GM15510 (cell line): Measurements from ENCODE around the gene DOLK.

Experiments
- POLR2A ChIP-seq: IDR thresholded peaks from 3 replicates; pipeline ENCODE4 v1.6.1; 2011; ENCODE audit warnings: borderline replicate concordance; ENCODE audit not compliant: insufficient read length; ENCODE audit errors: extremely low read depth

Gene DOLK

DNA sequence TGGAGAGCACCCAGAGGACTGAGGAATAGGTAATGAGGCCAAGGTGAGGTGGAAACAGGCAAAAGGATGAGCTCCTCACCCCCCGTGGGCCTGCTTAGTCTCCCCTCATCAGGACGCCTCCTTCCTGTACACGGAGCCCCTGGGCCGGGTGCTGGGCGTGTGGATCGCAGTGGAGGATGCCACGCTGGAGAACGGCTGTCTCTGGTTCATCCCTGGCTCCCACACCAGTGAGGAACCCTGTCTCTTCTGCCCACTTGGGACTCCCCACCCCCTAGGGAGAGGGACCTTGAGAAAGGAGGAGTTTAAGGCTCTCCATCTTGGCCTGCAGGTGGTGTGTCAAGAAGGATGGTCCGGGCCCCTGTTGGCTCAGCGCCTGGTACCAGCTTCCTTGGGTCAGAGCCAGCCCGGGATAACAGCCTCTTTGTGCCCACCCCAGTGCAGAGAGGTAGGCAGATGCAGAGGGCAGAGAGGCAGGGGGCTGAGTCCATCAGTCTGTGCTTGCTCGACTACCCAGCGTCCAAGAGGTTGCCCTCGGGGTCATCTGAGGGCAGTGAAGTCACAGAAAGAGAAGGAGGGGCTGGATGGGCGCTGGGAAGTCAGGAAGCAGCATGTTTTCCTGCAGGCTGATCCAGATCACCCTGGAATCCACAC is 7.0 kb downstream of the DOLK start:
- TF ChIP-seq POLR2A = no peak

DNA sequence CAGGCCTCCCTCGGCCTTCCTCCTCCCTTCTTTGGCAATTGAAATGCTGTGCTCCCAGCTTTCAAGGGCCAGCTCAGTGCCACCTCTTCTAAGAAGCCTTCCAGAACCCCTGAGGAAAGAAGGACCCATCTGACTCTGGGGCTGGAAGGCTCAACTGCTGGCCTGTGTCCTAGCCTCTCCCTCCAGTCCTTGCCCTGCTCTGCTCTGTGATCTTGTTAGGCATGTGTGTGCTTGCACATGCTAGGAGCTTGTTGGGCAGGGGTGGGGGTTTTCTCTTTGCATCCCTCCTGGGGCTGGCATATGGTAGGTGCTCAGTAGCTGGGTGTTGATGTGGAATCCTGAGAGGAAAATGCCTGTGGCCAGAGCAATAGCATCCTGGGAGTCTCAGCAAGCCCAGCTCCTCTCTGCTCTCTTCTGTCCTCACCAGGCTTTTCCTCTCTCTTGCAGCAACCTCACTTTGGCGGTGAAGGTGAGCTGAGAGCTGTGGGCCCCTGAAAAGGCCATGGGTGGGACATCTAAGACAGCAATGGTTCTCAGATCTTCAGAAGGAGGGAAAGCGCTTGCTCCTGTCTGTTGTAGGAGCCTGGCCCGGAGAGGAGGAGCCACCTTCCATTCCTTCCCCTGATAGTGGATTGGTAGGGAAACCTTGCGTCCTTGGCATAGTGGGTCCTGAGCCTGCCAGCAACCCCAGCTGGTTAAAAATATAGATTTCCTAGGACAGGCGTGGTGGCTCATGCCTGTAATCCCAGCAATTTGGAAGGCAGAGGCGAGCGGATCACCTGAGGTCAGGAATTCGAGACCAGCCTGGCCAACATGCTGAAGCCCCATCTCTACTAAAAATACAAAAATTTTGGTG is 9.9 kb downstream of the DOLK start:
- no peak for TF ChIP-seq POLR2A

DNA sequence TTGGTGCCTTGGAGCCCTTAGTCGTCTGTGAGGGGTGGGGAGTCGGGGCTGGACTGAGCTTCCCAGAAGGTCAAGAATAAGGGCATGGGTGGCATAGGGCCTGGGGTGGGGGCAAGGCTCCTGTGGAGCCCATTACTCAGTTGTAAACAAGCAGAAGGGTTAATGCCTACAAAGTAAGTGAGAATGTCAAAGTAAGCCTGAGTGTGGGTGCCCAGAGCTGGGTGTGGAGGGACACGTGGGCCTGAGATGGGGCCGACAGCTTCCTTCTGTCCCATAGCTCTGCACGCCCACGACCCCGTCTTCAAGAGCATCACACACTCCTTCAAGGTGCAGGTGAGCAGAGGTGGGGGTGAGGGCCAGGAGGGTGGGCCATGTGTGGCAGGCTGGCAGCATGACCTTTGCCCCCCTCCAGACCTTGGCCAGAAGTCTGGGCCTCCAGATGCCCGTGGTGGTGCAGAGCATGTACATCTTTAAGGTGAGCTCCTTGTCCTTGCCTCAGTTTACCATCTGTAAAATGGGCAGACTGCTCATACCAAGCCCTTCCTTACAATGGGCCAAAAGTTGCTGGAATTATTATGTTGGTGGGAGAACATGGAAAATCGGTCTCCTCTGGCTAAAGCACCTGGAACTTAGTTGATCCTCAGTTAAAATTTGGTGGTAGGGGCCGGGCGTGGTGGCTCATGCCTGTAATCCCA is 11.1 kb downstream of the DOLK start:
- TF ChIP-seq POLR2A = no peak

DNA sequence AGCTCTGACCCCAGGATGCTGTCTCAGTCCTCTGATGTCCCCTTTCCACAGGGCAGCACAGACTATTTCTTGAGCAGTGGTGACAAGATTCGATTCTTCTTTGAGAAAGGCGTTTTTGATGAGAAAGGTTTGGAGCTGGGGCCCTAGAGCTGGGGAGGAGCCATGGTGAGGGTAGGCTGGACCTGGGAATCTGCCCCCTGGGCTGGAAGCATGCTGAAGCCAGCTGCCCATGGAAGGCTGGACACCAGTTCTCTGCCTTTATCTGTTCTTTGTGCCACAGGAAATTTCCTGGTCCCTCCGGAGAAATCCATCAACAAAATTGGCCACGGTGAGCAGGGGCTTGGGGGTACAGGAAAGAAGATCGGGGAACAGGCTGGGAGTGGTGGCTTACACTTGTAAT is 13.7 kb downstream of the DOLK start:
- TF ChIP-seq POLR2A = no peak

DNA sequence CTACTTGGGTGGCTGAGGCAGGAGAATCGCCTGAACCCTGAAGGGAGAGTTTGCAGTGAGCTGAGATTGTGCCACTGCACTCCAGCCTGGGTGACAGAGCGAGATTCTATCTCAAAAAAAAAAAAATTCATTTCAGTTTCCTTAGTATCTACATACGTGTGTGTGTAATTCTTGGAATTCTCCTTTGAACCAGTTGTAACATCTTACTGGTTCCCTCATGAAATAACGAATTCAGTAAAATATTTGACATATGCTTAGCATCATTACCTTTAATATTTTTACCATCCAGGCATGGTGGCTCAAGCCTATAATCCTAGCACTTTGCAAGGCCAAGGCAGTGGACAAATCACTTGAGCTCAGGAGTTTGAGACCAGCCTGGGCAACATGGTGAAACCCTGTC is 17.8 kb downstream of the DOLK start:
- no peak for TF ChIP-seq POLR2A

DNA sequence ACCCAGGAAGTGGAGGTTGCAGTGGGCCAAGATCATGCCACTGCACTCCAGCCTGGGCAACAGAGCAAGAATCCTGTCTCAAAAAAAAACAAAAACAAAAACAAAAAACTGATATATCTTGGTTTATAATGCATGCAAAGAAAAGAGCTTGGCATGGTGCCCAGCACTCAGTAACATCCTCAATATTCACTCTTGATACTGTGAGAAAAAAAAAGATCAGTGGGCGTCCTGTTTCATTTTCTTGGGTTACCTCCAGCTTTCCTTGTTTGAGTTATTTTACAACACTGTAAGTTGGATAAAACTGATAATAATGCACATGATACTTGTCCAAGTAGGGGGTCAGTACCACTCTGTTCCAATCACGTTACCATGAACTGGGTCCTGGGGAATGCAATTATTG is 18.8 kb downstream of the DOLK start:
- no peak for TF ChIP-seq POLR2A

DNA sequence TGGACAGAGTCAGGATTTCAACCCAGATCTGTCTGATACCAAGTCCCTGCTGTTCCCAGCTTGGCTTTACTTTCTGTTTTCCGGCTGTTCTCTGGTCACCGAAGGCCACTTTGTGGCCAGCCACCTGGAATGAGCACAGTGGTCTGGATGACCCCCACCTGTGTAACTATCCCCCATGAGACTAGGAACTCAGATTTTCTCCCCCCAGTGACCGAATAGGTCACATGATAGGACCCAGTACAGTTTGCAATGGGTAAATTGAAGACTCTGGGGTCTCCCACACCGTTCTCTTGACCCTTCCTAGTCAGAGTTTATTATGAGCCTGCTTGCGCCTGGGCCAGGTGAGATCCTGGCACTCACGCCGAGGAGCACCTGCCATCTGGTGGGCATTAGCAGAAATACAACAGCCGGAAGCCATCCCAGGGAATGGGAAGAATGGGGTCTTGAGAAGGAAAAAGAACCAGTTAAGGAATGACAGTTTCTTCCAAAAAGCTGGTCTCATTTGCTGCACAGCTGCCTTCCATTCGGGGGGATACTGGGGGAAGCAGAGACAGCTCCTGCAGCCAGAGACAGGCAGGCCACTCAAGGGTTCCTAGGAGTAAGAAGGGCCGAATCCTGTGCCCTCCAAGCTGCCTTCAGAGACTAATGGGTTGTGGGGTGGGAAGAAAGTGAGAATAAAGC is 19.5 kb downstream of the DOLK start:
- no peak for TF ChIP-seq POLR2A

DNA sequence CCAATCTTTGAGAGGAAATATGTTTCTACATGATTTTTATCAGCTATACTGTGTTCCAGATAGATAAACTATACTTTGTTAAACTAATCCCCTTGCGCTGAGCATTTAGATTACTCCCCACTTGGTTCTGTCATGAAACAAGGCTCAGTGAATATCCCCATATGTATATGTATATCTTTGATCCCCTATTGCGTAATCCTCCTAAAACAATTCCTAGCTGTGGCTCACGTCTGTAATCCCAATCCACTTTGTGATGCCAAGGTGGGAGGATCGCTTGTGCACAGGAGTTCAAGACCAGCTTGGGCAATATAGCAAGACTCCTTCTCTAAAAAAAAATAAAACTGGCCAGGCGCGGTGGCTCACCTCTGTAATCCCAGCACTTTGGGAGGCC is 23.9 kb downstream of the DOLK start:
- TF ChIP-seq POLR2A = no peak

DNA sequence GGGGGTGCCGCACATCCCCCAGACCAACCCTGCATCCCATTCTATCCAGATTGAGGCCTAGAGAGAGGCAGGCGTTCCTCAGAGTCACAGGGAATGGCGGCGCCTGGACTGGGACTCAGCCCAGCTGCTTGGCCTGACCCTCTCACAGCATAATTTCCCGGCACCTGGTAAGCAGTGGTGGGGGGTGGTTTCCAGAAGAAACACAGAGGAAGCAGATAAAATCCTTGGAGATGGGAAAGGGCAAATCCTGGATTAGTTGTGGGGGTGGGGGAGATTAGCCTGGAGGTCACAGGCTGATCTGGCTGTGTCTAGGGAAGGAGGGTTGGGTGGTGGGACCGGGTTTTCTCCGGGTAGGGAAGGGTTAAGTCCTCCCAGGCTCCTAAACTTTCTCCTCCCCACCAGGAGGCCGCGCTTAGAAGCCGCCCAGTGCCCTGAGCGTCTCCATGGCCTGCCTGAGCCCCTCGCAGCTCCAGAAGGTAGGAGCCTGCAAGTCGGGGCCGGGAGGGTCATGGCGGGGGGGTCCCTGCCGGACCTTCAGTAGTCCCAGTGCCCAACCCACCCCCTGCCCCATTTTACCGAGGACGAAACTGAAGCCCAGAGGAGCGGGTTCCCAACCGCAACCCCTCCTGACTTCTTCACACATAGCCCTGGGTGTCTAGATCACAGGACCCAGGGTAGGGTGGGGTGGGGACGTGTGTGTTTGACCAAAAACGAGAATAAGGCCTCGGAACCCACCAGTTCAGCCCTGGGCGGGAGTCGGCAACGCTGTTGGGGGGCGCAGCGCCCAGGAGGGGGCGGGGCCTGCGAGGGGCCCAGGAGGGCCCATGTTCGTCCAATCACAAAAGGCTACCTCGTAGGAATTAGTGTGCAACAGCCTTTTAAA is 25.3 kb downstream of the DOLK start:
- no peak for TF ChIP-seq POLR2A

DNA sequence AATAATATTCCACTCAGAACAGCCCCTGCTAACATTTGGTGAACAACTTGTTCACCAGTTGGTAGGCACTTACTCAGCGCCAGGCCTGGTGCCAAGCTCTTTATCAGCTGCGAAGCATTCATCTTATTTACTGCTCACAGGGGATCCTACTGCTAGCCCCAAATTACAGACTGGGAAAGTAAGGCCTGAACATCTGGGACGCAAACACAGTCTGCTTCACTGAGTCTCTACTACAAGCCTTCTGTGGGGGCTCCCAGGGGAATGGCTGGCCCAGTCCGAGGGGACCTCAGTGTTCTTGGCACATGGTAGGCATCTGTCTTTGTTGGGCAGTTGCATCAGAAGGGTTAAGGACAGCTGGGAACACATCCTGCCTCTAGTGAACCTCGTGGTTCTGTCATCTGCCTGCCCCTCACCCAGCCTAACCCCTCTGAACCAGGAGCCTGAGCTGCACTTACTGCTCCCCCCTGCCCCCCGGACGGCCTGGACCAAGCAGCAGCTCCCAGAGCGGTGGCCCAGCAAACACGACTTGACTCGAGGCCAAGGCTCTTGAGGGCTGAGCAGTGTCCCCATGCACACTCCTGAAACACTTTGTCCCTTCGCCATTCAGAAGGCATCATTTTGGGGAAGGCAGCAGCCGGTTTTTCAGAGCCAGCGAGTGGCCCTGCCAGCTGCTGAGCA is 26.9 kb downstream of the DOLK start, which contains the start of gene PHYHD1:
Gene PHYHD1, plus strand, starts transcription at position 602 of the 678 bp plus-strand sequence. CDS start 1,342 bp downstream, outside the sequence.
- TF ChIP-seq POLR2A = no peak

DNA sequence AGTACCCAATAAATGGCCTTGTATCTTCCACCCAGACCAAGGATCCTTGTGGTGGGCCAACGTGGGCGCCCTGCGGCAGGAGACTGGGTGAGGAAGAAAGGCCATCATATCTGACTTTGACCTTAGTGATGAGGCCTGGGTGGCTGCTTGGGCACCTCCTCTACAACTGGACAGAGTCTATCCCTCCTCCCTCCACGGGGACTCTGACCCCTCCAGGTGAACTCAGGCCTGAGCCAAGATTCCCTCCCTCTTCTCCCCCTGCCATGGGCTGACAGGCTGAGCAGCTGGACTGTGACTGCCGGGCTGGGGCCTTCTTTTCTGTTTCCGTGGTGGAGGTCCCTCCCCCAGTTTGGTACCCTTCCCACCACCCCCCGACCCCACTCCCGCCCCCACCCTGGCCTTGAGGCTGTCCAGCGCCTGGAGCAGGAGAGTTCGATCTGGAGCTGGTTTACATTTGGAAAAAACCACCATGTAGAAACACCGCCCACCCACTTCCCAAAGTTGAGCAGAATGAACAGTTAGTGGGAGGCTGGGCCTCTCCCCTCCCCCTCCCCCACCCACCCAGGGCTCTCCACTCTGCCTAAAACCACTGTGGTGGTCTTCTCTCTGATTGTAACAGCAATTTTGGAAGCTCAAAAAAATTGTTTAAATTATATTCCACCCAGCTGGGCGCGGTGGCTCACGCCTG is 27.9 kb downstream of the DOLK start:
- no peak for TF ChIP-seq POLR2A

DNA sequence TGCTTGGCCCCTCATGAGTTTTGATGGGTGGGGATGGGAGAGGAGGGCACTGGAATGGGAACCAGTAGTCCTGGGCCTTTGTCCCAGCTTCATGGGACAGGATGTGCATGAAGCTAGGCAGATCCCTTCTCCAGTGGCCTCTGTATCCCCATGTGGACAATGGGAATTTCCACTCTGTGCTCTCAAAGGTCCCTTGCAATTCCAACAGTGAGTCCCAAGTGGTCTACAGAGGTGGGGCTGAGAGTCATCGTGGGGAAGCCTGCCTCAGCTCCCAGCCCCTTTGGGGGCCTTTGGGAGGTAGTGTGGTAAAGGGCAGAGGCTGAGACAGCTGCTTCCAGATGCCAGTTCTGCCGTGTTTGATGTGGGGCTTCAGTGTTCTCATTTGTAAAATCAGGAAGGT is 28.5 kb downstream of the DOLK start:
- no peak for TF ChIP-seq POLR2A
